CD4-positive, alpha-beta T cell treated with Interleukin-2 at 100 ng/mL for 4 hours (primary cell): ENCODE measurements around the gene CALML6.
A peak's percentile ranks its signal among the peaks of the same experiment; 100 is the strongest.

Experiments used
- DNase-seq: peaks from one replicate; pipeline ENCODE4 v3.0.0-alpha.2; 2020; ENCODE audit warnings: low spot score

Gene CALML6

DNA sequence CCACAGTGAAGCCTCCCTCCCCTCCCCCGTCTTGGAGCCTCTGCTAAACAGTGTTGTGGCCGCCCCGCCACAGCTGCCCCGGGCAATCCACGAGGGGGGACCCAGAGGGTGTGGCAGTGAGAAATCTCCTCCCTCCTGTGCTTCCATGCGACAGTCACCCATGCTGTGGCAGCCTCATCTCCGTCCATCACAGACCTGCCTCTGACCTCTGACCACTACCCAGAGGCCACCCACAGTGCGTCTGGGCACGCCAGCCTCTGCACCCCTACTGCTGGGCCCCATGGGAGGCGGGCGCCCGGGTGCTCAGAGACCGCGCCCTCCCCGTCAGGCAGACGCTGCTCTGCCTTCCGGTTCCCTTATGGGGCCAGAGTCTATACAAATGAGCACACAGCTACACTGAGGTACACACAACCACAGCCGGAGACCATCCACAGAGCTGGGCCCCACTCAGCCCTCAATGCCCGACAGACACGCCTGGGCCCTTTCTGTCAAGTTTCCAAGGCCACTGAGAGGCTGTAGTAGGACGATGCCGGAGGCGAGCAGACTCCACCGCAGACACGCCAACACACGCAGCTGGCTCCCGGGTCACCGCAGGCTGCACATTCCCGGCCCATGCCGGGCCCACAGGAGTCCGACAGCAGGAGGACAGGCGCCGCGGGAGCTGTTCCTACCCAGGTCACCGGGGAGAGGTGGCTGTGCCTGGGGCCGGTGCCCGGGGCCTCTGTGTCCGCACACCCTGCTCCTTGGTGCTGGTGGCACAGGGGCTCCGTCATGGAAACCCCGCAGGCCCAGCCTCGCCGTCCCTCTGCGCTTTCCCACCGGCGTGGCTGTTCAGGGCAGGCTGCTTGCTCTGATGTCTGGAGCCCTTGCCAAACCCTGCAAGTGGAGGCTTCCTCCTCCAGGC, 27.9 kb downstream of the CALML6 start:
- DNase-seq: no peak

DNA sequence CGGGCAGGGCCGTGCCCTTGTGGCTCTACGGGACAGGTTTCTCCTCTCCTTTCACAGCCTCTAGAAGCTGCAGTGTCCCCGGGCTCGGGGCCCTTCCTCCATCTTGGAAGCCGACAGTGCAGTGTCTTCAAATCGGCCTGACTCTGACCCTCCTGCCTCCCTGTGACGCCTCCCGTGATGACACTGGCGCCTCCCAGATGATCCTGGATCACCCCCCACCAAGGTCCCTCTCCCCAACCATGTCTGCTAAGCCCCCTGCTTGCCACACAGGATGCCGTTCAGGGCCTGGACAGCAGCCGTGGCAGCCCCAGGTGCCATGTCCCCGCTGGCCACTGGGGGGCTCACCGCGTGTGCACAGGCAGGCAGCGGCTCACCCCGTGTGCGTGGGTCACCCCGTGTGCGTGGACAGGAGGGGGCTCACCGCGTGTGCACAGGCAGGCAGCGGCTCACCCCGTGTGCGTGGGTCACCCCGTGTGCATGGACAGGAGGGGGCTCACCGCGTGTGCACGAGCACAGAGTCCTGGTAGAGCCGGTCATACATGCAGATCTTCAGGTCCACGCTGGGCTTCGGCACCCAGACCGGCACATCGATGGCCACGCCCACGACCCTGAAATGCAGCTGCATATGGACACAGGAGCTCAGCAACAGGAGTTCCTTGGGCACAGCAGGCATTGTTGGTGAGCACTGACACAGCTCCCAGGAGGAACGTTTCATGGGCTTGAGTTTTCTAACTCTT, 28.9 kb downstream of the CALML6 start:
- DNase-seq: peak; percentile 52

DNA sequence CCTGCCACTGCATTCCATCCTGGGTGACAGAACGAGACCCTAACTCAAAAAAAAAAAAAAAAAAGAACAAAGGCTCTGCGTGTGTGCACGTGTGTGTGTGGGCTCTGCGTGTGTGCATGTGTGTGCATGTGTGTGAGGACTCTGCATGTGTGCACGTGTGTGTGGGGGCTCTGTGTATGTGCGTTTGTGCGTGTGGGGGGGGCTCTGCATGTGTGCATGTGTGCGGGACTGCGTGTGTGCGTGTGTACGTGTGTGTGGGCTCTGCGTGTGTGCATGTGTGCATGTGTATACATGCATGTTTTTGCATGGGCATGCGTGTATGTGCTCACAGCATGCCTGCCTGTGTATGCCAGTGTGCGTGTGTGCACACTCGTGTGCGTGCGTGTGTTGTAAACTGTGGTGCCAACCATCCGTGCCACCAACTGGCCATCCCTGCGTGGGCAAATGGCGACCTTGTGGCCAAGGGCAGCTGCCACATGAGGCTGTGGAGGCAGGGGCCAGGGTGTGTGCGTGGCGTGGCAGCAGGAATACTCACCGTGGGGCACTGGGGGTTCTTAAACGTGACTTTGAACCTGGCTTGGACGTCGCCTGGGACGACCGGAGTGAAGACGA, 30.8 kb downstream of the CALML6 start:
- no peak for DNase-seq

DNA sequence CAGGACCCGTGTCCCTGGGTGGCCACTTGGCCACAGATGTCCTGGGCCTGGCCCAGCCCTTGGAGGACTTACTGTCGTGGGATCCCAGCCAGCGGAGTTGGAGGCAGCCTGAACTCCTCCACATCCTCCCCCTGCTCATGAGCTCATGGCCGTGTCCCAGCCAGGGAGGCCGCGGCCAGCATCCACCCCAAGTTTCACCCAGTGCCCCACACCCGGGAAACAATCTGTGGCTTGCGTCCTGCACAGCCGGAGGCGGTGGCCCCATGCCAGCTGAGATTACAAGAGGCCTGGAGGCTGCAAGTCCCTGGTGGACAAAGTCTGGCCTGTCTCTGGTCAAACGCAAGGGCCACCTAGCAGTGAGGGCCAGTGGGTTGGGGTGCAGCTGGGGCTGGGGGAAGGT, 31.5 kb downstream of the CALML6 start:
- DNase-seq: no peak

DNA sequence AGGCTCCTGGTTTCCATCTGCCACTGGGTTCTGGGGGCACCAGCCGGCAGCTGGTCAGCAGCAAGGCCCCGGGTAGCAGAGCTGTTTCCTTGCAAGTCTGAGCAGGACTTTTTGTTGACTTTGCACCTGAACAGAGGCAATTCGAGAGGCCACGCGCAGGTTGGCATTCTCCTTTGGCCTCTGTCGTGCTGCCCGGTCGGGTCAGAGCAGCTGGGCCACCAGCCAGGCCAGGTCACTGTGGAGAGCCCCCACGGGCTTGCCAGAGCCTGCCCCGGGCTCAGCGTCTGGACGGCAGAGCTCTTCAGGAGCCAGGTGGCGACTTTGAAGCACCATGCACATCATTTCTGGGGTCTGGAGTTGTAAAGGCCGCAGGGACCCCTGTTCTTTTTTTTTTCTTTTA, 32.4 kb downstream of the CALML6 start:
- no peak for DNase-seq

DNA sequence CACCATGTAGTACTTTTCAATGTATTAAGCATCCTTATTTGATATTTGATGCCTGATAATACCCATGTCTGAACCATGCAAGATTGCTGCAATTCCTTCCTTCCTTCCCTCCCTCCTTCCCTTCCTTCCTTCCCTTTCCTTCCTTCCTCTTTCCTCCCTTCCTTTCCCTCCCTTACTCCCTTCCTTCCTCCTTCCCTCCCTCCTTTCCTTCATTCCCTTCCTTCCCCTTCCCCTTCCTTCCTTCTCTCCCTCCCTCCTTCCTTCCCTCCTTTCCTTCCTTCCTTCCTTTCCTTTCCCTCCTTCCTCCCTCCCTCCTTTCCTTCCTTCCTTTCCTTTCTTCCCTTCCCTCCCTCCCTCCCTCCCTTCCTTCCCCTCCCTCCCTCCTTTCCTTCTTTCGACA, 33.7 kb downstream of the CALML6 start:
- no peak for DNase-seq

DNA sequence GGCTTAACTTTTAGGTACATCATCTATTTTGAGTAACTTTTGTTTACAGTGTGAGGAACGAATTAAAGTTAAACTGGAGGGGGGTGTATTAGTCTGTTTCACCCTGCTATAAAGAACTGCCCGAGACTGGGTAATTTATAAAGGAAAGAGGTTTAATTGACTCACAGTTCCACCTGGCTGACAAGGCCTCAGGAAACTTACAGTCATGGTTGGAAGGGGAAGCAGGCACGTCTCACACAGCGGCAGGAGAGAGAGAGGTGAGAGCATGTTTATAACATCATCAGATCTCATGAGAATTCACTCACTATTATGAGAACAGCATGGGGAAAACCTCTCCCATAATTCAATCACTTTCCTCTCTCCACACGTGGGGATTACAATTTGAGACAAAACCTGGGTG, 35.9 kb downstream of the CALML6 start:
- no peak for DNase-seq

DNA sequence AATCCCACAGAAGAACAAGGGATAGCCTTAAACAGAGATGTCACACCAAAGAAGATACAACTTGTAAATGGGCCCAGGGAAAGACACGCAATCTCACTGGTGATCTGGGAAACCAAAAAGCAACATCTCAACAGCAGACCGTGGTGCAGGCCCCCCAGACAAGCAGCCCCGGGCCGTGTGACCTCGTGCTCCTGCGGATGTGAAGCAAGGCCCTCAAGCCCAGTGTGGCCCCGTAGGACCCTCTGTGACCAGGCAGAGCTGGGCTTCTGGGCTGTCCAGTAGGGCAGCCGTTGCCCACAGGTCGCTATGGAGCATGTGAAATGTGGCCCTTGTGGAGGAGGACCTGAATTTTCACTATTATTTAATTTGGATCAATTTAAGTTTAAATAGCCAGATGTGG, 39.0 kb downstream of the CALML6 start:
- DNase-seq: no peak

DNA sequence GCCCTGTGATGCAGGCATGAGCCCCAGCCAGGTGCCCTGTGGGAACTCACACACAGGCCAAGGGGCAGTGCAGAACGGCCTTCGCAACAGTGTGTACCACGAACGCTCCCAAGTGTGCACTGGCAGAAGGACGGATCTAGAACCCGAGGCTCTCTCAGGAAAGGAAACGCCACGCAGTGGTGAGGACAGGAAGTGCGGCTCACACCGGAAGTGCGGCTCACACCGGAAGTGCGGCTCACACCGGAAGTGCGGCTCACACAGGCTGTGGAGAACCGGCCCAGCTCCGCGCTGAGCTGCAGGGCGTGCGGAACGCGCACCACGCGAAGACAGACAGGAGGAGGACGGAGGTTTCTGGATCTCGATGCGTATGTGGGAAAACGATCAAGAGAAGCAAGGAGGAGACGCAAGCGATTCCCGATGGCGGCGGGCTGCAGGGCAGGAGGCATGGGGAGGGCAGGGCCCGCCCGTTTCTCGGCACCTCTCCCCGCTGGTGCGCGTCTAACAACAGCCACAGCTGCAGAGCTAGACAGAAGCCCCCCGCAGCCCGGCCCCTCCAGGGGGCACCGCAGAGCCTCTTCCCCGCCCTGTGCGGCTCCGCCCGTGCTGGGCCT, 39.9 kb downstream of the CALML6 start:
- no peak for DNase-seq

DNA sequence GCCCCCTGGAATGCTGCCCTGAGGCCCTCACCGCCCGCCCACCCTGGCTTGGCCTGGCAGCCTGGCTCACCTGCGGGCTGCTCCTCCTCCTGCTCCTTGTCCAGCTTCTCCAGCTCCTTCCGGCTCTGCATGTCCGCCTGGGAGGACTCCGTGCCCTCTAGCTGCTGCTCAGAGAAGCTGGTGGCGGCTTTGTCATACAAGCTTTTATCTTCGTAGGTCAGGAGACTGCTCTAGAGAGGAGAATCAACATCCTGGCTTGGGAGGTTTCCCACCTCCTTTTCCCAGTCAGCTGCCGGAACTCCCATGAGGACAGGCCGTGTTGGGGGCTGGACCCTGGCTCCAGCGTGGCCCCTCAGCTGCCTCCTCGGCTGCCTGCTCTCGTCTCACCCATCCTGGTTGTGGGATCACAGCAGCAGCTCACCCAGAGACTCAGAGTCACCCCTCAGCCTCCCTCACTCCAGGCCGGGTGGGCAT, 40.6 kb downstream of the CALML6 start:
- no peak for DNase-seq

DNA sequence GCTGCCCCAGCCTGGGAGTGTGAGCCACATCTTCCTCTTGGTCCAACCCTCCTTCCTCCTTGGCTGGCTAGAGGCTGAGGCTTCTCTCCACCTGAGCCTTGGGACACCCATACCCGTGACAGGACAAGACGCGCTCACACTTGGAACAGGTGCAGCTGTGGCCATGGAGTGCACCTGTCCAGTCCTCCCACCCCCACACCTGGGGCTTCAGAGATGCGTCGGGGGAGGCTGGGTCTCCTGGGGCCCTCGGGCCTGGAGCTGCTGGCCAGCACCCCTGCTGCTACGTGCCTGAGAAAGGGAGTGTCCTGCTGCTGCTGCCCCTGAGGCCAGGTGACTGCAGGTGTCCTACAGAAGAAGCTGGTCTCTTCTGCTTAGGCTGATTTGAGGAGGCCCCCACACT, 41.0 kb downstream of the CALML6 start:
- no peak for DNase-seq

DNA sequence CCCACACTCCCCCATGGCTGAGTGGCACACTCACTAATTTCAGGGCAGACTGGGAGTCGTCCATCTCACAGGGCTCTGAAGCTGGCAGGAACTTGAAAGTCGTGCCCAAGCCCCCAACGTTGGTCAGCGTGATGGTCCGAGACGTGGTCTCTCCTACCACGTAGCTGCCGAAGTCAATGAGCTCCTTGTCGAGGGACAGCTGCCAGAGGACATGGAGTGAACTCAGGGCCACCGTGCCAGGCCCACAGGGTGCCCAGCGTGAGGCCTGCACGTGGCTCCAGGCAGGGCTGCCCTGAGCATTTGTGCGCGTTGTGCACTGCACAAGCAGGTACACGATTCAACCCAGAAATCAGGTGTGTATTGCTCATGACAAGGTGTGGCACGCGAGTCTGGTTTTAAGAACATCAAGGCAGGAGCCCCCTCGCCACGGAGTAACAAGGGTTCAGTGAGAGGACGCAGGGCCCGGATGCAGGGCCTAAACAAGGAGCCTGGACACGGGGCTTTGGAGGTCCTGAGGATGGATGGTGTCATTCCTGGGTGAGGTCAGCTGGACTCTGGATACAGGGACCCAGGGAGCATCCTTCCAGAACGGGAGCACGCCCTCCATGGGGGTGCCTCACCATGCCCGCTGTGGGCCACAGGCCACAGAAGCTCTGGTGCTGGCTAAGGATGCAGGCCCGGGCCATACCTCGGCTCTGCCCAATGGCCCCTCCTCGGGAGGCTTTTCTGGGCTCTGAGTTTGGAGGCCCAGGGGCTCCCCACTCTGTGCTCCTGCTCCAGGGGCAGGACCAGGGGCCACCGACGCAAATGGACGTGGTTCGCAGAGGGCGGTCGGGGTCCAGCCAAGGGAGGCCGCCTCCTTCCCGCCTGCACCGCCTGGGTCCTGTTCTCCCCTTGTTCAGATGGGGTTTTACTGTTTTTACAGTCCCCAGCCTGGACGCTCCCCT, 41.8 kb downstream of the CALML6 start:
- no peak for DNase-seq

DNA sequence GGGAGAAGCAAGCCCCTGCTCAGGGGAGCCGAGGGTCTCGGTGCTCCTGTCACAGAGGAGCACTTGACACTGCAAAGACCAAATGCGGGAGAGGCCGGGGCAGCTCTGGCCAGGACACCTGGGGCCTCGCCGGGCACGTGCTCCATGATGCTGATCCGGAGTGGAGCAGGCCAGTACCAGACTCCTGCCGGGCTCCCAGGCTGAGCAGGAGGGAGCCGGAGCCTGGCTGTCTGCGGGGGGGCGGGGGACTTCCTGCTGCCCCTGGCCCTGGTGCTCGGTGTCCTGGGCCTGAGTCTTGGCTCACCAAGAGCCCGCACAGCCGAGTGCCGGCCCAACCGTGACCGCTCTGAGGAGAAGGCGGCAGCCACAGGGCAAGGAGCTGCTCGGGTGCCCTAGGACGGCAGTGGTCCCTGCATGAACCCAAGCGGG, 42.5 kb downstream of the CALML6 start:
- no peak for DNase-seq

DNA sequence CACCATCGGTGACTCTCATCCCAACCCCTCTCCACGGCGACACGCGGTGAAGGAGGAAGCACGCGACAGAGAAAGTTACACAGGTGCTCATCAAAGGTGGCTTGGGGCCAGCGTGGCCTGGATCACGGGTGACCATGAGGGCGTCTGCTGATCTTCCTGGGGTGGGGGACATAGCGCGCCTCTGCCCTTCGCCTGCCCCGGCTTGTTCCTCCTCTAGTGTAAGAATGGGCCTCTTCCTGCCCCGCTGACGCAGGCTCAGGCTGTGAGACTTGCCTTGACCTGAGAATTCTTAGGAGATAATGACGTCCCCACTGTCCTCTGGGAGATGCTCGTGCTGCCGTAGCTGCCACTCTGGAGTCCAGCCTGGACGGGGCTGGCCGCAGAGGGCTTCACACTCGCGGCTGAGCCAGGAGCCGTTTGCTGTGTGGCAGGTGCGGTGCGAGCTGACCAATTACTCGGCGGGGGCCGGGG, 43.0 kb downstream of the CALML6 start:
- no peak for DNase-seq

DNA sequence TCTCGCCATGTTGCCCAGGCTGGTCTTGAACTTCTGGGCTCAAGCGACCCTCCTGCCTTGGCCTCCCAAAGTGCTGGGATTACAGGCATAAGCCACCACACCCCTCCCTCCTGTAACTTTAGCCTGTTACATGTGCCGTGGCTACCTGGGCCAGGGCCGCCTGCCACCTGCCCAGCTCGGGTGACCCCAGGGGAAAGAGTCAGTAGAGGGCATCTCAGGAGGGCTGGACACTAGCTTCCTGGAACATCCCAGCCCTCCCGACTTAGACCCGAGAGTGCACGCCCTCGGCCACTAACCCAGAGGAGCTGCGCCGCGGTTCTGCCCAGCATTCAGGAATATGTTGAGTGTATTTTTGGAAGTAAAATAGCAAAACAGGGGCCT, 44.4 kb downstream of the CALML6 start:
- no peak for DNase-seq

DNA sequence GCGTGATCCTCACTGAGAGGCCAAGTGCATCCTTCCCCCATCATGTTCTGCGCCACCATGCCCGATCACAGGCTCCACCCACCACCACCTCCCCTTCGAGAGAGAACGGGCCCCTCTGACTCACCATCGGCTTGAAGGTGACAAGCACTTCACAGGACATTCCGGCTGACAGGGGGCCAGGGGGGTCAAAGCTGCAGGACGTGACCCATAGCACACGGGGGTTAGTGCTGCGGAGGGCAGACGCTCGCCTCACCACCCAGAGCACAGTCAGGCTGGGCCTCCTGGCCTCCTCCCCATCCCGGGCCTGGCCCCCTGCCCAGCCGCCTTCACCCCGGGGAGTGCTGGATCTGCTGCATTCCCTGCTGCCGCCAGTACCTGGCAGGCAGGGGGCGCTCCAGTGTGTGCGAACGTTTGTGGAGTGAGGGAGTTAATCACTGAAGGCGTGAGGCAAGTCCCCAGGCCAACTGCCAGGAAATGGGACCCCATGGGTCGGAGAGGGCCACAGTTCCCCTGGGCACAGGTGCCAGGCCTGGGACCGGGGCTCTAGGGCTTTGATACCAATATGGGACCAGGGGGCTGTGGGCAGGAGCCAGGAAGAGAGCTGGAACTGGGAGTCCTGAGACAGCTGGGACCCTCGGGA, 44.9 kb downstream of the CALML6 start:
- peak; percentile 50 for DNase-seq

DNA sequence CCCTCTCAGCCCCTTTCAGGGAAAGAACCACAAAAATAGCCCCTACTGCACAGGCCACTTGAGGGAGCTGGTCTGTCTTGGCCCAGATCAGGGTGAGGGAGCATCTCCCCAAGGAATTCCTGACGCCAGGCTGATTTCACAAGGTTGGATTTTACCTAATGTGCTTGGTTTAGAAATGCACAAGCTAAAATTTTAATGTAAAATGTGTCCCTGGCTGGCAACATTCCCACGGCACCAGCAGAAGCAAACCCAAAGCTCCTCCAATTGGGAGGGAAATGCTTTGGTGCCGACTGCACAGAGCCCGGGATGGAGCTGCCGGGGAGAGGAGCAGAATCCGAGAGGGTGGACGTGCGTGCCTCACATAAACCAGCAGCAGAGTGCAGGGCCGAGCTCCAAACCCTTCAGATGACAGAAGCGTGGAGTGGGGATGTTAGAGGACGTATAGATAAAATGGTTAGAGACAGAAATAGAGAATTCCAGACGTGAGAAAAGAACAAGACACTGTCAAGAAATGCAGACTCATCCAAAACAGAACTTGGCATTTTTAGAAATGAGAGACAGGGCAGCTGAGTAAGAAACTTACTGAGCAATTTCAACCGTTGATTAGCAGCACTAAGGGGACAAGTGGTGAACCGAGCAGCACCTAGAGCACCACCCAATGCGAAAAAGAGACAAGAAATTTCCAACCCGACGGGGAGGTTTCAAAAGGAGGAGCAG, 45.6 kb downstream of the CALML6 start:
- no peak for DNase-seq

DNA sequence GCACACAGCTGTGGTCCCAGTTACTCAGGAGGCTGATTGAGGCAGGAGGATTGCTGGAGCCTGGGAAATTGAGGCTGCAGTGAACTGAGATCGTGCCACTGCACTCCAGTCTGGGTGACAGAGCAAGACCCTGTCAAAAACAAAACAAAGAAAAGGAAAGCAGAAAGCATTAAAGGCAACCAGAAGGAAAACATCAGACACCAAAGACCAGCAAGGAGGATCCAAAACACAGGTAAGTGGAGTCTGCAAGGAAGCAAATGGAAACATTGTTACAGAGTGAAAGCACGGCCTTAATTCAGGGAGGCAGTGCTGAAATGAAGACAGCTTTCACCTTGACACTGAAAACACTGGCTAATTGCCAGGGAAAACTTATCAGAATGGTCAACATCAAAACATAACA, 47.7 kb downstream of the CALML6 start:
- no peak for DNase-seq

DNA sequence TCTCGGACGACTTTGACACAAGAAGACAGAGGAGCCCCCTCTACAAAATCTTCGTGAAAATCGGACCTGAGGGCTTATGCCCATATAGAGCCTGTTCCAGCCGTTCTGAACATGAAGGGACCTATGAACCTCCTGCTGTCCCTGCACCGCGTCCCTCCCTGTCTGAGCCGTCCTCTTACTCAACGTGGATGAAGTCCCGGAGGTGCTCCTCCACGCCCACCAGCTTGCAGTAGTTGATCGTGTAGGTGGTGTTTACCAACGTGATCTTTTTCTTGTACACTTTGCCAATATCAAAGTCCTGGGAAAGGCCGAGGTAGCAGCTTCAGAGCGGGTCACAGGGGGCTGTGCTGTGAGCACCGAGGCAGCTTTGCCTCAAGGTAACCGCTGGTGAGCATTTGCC, 48.5 kb downstream of the CALML6 start:
- no peak for DNase-seq

DNA sequence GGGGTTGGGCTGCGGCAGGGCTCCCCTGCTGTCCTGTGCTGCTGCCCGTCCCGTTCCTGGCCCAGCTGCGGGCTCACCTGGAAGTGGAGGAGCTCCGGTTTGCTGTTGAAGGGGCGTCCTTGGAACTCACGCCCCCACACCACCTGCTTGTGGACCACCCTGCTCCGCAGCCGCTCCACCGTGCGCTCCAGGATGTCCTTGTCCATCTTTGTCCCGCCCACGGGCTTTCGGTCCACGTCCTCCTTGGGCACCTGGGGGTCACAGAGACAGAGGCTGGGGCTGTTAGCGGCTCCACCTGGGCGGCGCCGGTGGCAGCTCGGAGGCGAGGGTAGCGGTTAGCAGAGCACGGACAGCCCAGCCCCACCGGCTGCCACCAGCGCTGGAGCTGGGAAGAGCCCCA, 49.8 kb downstream of the CALML6 start:
- DNase-seq: no peak
